GM12864 (cell line): Measurements from ENCODE around the gene ZAR1.

Experiments
- DNase-seq: peaks from one replicate; pipeline ENCODE4 v3.0.0-alpha.2; 2011; ENCODE audit warnings: low read depth
- H3K4me3 ChIP-seq: 2 replicates; pipeline ENCODE4 v1.5.1; 2011; ENCODE audit warnings: mild to moderate bottlenecking, low read depth, low read length, control low read depth
- CTCF ChIP-seq: IDR thresholded peaks from 2 replicates; pipeline ENCODE4 v1.5.1; 2011; ENCODE audit warnings: low read depth, mild to moderate bottlenecking, moderate library complexity, low read length, control low read depth, inconsistent platforms; ENCODE audit errors: missing control alignments

Gene ZAR1

GRCh38 chr4:48461000-48461399 is 29.1 kb upstream of the ZAR1 start:
- no peak for DNase-seq
- TF ChIP-seq CTCF = no peak
- no peak overlapping the region for H3K4me3 ChIP-seq

- DNase-seq = no peak
- H3K4me3 ChIP-seq = no peak overlapping the region
- no peak for TF ChIP-seq CTCF
Observed at GRCh38 chr4:48462363-48462762, 27.7 kb upstream of the ZAR1 start.

- no peak for DNase-seq
- no peak for TF ChIP-seq CTCF
- H3K4me3 ChIP-seq = no peak overlapping the region
Observed at GRCh38 chr4:48467442-48467841, 22.6 kb upstream of the ZAR1 start.

- no peak for DNase-seq
- TF ChIP-seq CTCF = no peak
- H3K4me3 ChIP-seq = no peak overlapping the region
Observed at GRCh38 chr4:48467891-48468290, 22.2 kb upstream of the ZAR1 start.

GRCh38 chr4:48470137-48470536 is 19.9 kb upstream of the ZAR1 start:
- no peak for TF ChIP-seq CTCF

GRCh38 chr4:48470570-48470969 is 19.5 kb upstream of the ZAR1 start:
- no peak for DNase-seq
- TF ChIP-seq CTCF = no peak
- H3K4me3 ChIP-seq = no peak overlapping the region

More at GRCh38 chr4:48470137-48470536, 19.9 kb upstream of the ZAR1 start:
- DNase-seq = no peak
- H3K4me3 ChIP-seq = no peak overlapping the region

- no peak for DNase-seq
- H3K4me3 ChIP-seq = no peak overlapping the region
- no peak for TF ChIP-seq CTCF
Observed at GRCh38 chr4:48472794-48473193, 17.3 kb upstream of the ZAR1 start.
